Measurements from ENCODE around the gene BAX. TPM values are rescaled to one million over a fixed set of nuclear protein-coding genes. Genes with fewer than 3 reads are reported as not detected.
A peak's percentile ranks its signal among the peaks of the same experiment; 100 is the strongest.

The BAX gene
- polyA plus RNA-seq, 1 of the 3 experiments (the other 2 are of a cell fraction): 640 TPM

GRCh38 chr19:48991873-48992580 lies 37.4 kb downstream of the BAX start:
- CTCF ChIA-PET: interaction anchor here (0.9 to 6.2 kb wide), 9 partner anchors 8 to 204 kb away, joined by 3 to 54 read pairs (median 12); partner anchors contain the start of gene FTL
- 38% methylated on average over 6 of the region's 8 CpGs for WGBS (ENCODE audit: low lambda C conversion rate)

GRCh38 chr19:48992581-48993174 lies 38.0 kb downstream of the BAX start:
- DNase-seq: peak; percentile 51
- peaks cover 80% of the 10 kb centered on the region for H3K79me2 ChIP-seq (ENCODE audit: insufficient read depth)
- peaks cover 0 to 15% of the 10 kb centered on the region in 2 experiments for H3K36me3 ChIP-seq (replicated peaks in 1 of 2; ENCODE audit: control insufficient read depth in 1 of 2, insufficient read depth in 2 of 2, low read length in 1 of 2)
- under 1% methylated on average over 17 of the region's 20 CpGs for WGBS (ENCODE audit: low lambda C conversion rate)
- no peaks in the 10 kb centered on the region for H4K20me1 ChIP-seq (ENCODE audit: insufficient read depth)
- H3K4me3 ChIP-seq (ENCODE audit: low read depth in 2 of 2, low read length in 1 of 2): peak overlapping the region; percentile 74 to 99
- peak overlapping the region; percentile 69 for H2AFZ ChIP-seq (ENCODE audit: low read depth)
- ChIA-PET POLR2A (interaction anchor here (0.9 to 1.1 kb wide), 2 partner anchors 9 to 27 kb away, joined by 3 to 5 read pairs; no protein-coding TSS in a partner anchor), CTCF (interaction anchor here (0.9 to 6.2 kb wide), 18 partner anchors 10 to 213 kb away, joined by 3 to 54 read pairs (median 10); partner anchors contain the start of gene FTL)
- H3K4me2 ChIP-seq: peak overlapping the region; percentile 100
- H3K4me1 ChIP-seq (ENCODE audit: control insufficient read depth in 1 of 2, insufficient read depth in 2 of 2, low read depth in 1 of 2, low read length in 1 of 2): peaks cover 0 to 17% of the 10 kb centered on the region in 2 experiments; a peak in 1 of 4 replicates
- peaks cover 8% of the 10 kb centered on the region for H3F3A ChIP-seq (replicated peaks; ENCODE audit: insufficient read depth)
- TF ChIP-seq TAF1 (IDR thresholded peaks at IDR 0.05; ENCODE audit: borderline replicate concordance, low read depth, low read length) (no peak), MAX (IDR thresholded peaks at IDR 0.05; ENCODE audit: low read depth) (peak; percentile 10; the same call in 1 of the 2 replicates)
- H3K9me3 ChIP-seq: no peaks in the 10 kb centered on the region
- no peaks in the 10 kb centered on the region for H3K27me3 ChIP-seq (ENCODE audit: insufficient read depth)
- no peaks in the 10 kb centered on the region for H3K9me2 ChIP-seq
- H3K9ac ChIP-seq: peak overlapping the region; percentile 96
- H3K27ac ChIP-seq (ENCODE audit: low read depth in 2 of 2, low read length in 1 of 2): peak overlapping the region; percentile 58 to 82

More at GRCh38 chr19:48991873-48992580, 37.4 kb downstream of the BAX start:
- Histone ChIP-seq H3K4me3 (ENCODE audit: low read depth in 2 of 2, low read length in 1 of 2) (peak overlapping the region; percentile 74 to 99), H3K9me3 (no peaks in the 10 kb centered on the region), H3K36me3 (replicated peaks in 1 of 2; ENCODE audit: control insufficient read depth in 1 of 2, insufficient read depth in 2 of 2, low read length in 1 of 2) (peaks cover 0 to 21% of the 10 kb centered on the region in 2 experiments), H3K27ac (ENCODE audit: low read depth in 2 of 2, low read length in 1 of 2) (peak overlapping the region; percentile 58 to 82; a peak in 3 of 4 replicates), H3F3A (replicated peaks; ENCODE audit: insufficient read depth) (peaks cover 8% of the 10 kb centered on the region), H3K79me2 (ENCODE audit: insufficient read depth) (peaks cover 73% of the 10 kb centered on the region), H3K4me2 (peak overlapping the region; percentile 100), H3K9me2 (no peaks in the 10 kb centered on the region), H3K27me3 (ENCODE audit: insufficient read depth) (no peaks in the 10 kb centered on the region), H4K20me1 (ENCODE audit: insufficient read depth) (no peaks in the 10 kb centered on the region), H3K4me1 (ENCODE audit: control insufficient read depth in 1 of 2, insufficient read depth in 2 of 2, low read depth in 1 of 2, low read length in 1 of 2) (peaks cover 0 to 17% of the 10 kb centered on the region in 2 experiments; a peak in 1 of 4 replicates), H3K9ac (peak overlapping the region; percentile 96), H2AFZ (ENCODE audit: low read depth) (peak overlapping the region; percentile 69; the same call in 1 of the 2 replicates)
- peak; percentile 48 for TF ChIP-seq NRF1 (IDR thresholded peaks at IDR 0.05; ENCODE audit: low read depth, low read length)
- TF ChIP-seq TCF12 (IDR thresholded peaks at IDR 0.05): no peak
- peak; percentile 56; the same call in 1 of the 2 replicates for TF ChIP-seq TAF1 (IDR thresholded peaks at IDR 0.05; ENCODE audit: borderline replicate concordance, low read depth, low read length)
- peak; percentile 47; the same call in 1 of the 2 replicates for TF ChIP-seq POLR2AphosphoS5 (IDR thresholded peaks at IDR 0.05; ENCODE audit: low read depth, low read length)
- TF ChIP-seq TEAD4 (IDR thresholded peaks at IDR 0.05; ENCODE audit: borderline replicate concordance, insufficient read depth): no peak
- POLR2A ChIA-PET: interaction anchor here (0.6 kb wide), 1 partner anchor 253 kb away, joined by 3 read pairs; no protein-coding TSS in a partner anchor
- peak; percentile 59 for DNase-seq

Data from SK-N-SH (cell line).